ENCODE measurements around the gene DDO.
A peak's percentile ranks its signal among the peaks of the same experiment; 100 is the strongest.

DDO gene

GRCh38 chr6:110419028-110419739 lies 3.8 kb upstream of the DDO start:
- DNase-seq: no peak

GRCh38 chr6:110418594-110418993 lies 3.2 kb upstream of the DDO start:
- DNase-seq: no peak

GRCh38 chr6:110414669-110415068 lies 706 bp downstream of the DDO start:
- DNase-seq: peak; percentile 55 to 72 (median 69)

- DNase-seq: no peak
These were observed 3.0 kb downstream of the DDO start for GRCh38 chr6:110412360-110412759.

- peak; percentile 58 to 71 (median 61) for DNase-seq
These were observed 4.9 kb downstream of the DDO start for GRCh38 chr6:110410511-110410910.

GRCh38 chr6:110409794-110410193 lies 5.6 kb downstream of the DDO start:
- DNase-seq: no peak

- no peak for DNase-seq
These were observed 6.5 kb downstream of the DDO start for GRCh38 chr6:110408901-110409300.

- DNase-seq: peak; percentile 78 to 82 (median 80)
These were observed 10.8 kb downstream of the DDO start for GRCh38 chr6:110404607-110405006.

- DNase-seq: no peak
These were observed 13.7 kb downstream of the DDO start for GRCh38 chr6:110401585-110402176.

GRCh38 chr6:110400208-110400607 lies 15.2 kb downstream of the DDO start:
- no peak for DNase-seq

- DNase-seq: peak in 1 of 3 donors; percentile 28
These were observed 15.9 kb downstream of the DDO start for GRCh38 chr6:110399219-110400071.

- no peak for DNase-seq
These were observed 16.6 kb downstream of the DDO start for GRCh38 chr6:110398778-110399177.

- DNase-seq: no peak
These were observed 20.2 kb downstream of the DDO start for GRCh38 chr6:110395221-110395620.

GRCh38 chr6:110394409-110394808 lies 21.0 kb downstream of the DDO start:
- no peak for DNase-seq

GRCh38 chr6:110392727-110393126 lies 22.6 kb downstream of the DDO start:
- DNase-seq: no peak

- no peak for DNase-seq
These were observed 25.0 kb downstream of the DDO start for GRCh38 chr6:110390404-110390803.

GRCh38 chr6:110389689-110390382 lies 25.5 kb downstream of the DDO start:
- DNase-seq: no peak

- DNase-seq: no peak
These were observed 27.4 kb downstream of the DDO start for GRCh38 chr6:110387986-110388385.

GRCh38 chr6:110385458-110385863 lies 29.9 kb downstream of the DDO start:
- no peak for DNase-seq

- no peak for DNase-seq
These were observed 36.8 kb downstream of the DDO start for GRCh38 chr6:110378552-110378951.

GRCh38 chr6:110369066-110369465 lies 46.3 kb downstream of the DDO start:
- DNase-seq: no peak

GRCh38 chr6:110368284-110368683 lies 47.1 kb downstream of the DDO start:
- DNase-seq: no peak

GRCh38 chr6:110367825-110368224 lies 47.5 kb downstream of the DDO start:
- DNase-seq: no peak
